ENCODE results near the gene CUTC.

DNA sequence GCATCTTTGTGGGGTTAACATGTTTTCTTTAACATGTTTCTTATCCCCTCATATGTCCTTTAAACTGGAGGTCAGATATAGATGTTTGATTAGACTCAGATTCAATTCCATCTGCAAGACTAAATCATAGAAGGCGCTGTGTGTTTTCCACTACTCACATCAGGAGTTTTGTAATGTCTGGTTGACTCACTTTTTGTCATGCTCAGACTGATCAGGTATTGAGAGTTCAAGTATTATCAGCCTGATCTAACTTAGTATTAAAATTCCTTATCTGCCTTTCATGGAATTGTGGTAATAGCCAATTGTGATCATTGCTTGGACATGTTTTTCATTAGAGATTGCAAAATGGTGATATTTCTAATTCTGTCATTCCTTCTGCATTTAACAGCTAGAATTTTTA is 42.6 kb upstream of the CUTC start:
- TF ChIP-seq CTCF (conservative IDR thresholded peaks at IDR 0.05; ENCODE audit: low read length) (no peak), EZH2phosphoT487 (IDR thresholded peaks at IDR 0.05; ENCODE audit: borderline replicate concordance, low read depth, low read length) (no peak)

Data from OCI-LY7 (cell line).